HCT116 (cell line): ENCODE results near the gene UTS2. TPM values are rescaled to one million over a fixed set of nuclear protein-coding genes. Genes with fewer than 3 reads are reported as not detected.

Experiments used
- ATAC-seq: fragments of 200-7000 bp; cut with Tn5 transposase; 2 replicates; pipeline ENCODE4 v1.9.1; 2020; ENCODE audit warnings: mild to moderate bottlenecking, moderate library complexity
- BruUV-seq: library from RNA; stranded (reverse); fragments of 400-500 nt; replicated peaks from 2 replicates; lab custom pipeline; 2021; lab: Mats Ljungman, UMichigan
- CTCF ChIA-PET: fragments of 300-600 bp; sonication (Branson Sonifier 250); formaldehyde crosslinking; loops from one replicate; lab custom pipeline; 2021; ENCODE audit warnings: antibody characterized with exemption; lab: Charles Lee
- POLR2A ChIA-PET: fragments of 300-600, 350-600 bp; sonication (Branson Sonifier 250); formaldehyde crosslinking; loops from one replicate; lab custom pipeline; 2021; ENCODE audit warnings: antibody characterized with exemption; lab: Charles Lee
- RAD21 ChIA-PET, 2 experiments: fragments of 300-600 bp; sonication (Branson Sonifier 250); formaldehyde crosslinking; loops; one replicate each; lab custom pipeline; 2023; ENCODE audit warnings: low total read pairs in 2 of 2; ENCODE audit not compliant: uncharacterized antibody in 2 of 2, unreplicated experiment in 2 of 2, low non-redundant PET in 1 of 2; lab: Charles Lee
- DNase-seq: peaks from one replicate; pipeline ENCODE4 v3.0.0-alpha.2; 2010; ENCODE audit warnings: low read depth, low spot score
- H2AFZ ChIP-seq: fragments of 200-600 bp; shearing (Covaris generic), sonication (generic); 2 replicates; pipeline ENCODE4 v1.6.1; 2017; ENCODE audit warnings: low read depth, mixed run types, mixed read lengths, antibody characterized with exemption, low read length; ENCODE audit not compliant: poor library complexity, severe bottlenecking
- H3K27ac ChIP-seq: 2 replicates; pipeline ENCODE4 v1.5.1; 2012; ENCODE audit warnings: low read depth, low read length
- H3K27me3 ChIP-seq: fragments of 200-600 bp; sonication (generic); 2 replicates; pipeline ENCODE4 v1.6.1; 2016; ENCODE audit warnings: mixed run types, low read length, mixed read lengths; ENCODE audit not compliant: insufficient read depth
- H3K36me3 ChIP-seq, 2 experiments: fragments of 200-500 bp in 1 of 2; fragments of 200-600 bp in 1 of 2; sonication (Bioruptor generic) in 1 of 2; sonication (generic) in 1 of 2; 2 replicates each; pipeline versions ENCODE4 v1.5.1 to v1.6.1; 2014 to 2016; ENCODE audit warnings: low read length in 2 of 2, inconsistent platforms in 1 of 2, mixed read lengths in 1 of 2, mixed run types in 1 of 2; ENCODE audit not compliant: insufficient read depth in 2 of 2, control insufficient read depth in 1 of 2
- H3K4me1 ChIP-seq, 2 experiments: fragments of 200-600 bp in 1 of 2; sonication (generic) in 1 of 2; 2 replicates each; pipeline versions ENCODE4 v1.5.1 to v1.6.1; 2012 to 2017; ENCODE audit warnings: low read length in 2 of 2, inconsistent platforms in 1 of 2, mild to moderate bottlenecking in 1 of 2, mixed read lengths in 1 of 2, mixed run types in 1 of 2, moderate library complexity in 1 of 2; ENCODE audit not compliant: insufficient read depth in 2 of 2, control insufficient read depth in 1 of 2
- H3K4me2 ChIP-seq: fragments of 200-600 bp; sonication (generic); 2 replicates; pipeline ENCODE4 v1.6.1; 2017; ENCODE audit warnings: mixed run types, low read length, mixed read lengths
- H3K4me3 ChIP-seq, 2 experiments: fragments of 200-600 bp in 1 of 2; sonication (generic) in 1 of 2; replicated peaks in 1 of 2; 2 replicates each; pipeline ENCODE4 v1.5.1; 2011 to 2016; ENCODE audit warnings: low read length in 2 of 2, control low read depth in 1 of 2, low read depth in 1 of 2, mild to moderate bottlenecking in 1 of 2, mixed read lengths in 1 of 2, mixed run types in 1 of 2
- H3K79me2 ChIP-seq: fragments of 200-600 bp; sonication (generic); 2 replicates; pipeline ENCODE4 v1.6.1; 2017; ENCODE audit warnings: mild to moderate bottlenecking, mixed run types, low read length, moderate library complexity, mixed read lengths; ENCODE audit not compliant: insufficient read depth
- H3K9ac ChIP-seq: fragments of 200-600 bp; sonication (generic); 2 replicates; pipeline ENCODE4 v1.6.1; 2016; ENCODE audit warnings: low read length, mixed read lengths
- H3K9me2 ChIP-seq: fragments of 200-600 bp; sonication (generic), shearing (Covaris generic); 2 replicates; pipeline ENCODE4 v1.6.1; 2017; ENCODE audit warnings: mixed run types, mild to moderate bottlenecking, moderate library complexity; ENCODE audit not compliant: insufficient read depth
- H3K9me3 ChIP-seq, 2 experiments: fragments of 200-500 bp in 1 of 2; fragments of 200-600 bp in 1 of 2; sonication (Bioruptor generic) in 1 of 2; sonication (generic) in 1 of 2; 2 replicates each; pipeline ENCODE4 v1.6.1; 2014 to 2017; ENCODE audit warnings: low read length in 2 of 2, mixed read lengths in 2 of 2, inconsistent platforms in 1 of 2, low read depth in 1 of 2, mild to moderate bottlenecking in 1 of 2, mixed run types in 1 of 2, moderate library complexity in 1 of 2; ENCODE audit not compliant: control insufficient read depth in 1 of 2, insufficient read depth in 1 of 2
- H4K20me1 ChIP-seq: fragments of 200-600 bp; sonication (generic), shearing (Covaris generic); 2 replicates; pipeline ENCODE4 v1.6.1; 2017; ENCODE audit warnings: mixed run types, mild to moderate bottlenecking, moderate library complexity; ENCODE audit not compliant: insufficient read depth
- ATF3 ChIP-seq: IDR thresholded peaks from 2 replicates; pipeline ENCODE4 v1.6.1; 2012
- CBX3 ChIP-seq: IDR thresholded peaks from 2 replicates; pipeline ENCODE4 v1.6.1; 2012; ENCODE audit warnings: low read depth
- CEBPB ChIP-seq: IDR thresholded peaks from 2 replicates; pipeline ENCODE4 v1.6.1; 2012; ENCODE audit warnings: low read depth
- JUND ChIP-seq: IDR thresholded peaks from 2 replicates; pipeline ENCODE4 v1.6.1; 2012
- POLR2A ChIP-seq: IDR thresholded peaks from 2 replicates; pipeline ENCODE4 v1.7.0; 2011; ENCODE audit warnings: borderline replicate concordance; ENCODE audit not compliant: insufficient read depth, insufficient read length; ENCODE audit errors: extremely low read depth
- POLR2AphosphoS5 ChIP-seq: IDR thresholded peaks from 2 replicates; pipeline ENCODE4 v1.6.1; 2011; ENCODE audit warnings: mild to moderate bottlenecking, low read depth, low read length, moderate library complexity
- RAD21 ChIP-seq: IDR thresholded peaks from 2 replicates; pipeline ENCODE4 v1.6.1; 2012; ENCODE audit warnings: low read depth, mild to moderate bottlenecking
- SP1 ChIP-seq: IDR thresholded peaks from 2 replicates; pipeline ENCODE4 v1.6.1; 2012; ENCODE audit warnings: low read depth
- SRF ChIP-seq: IDR thresholded peaks from 2 replicates; pipeline ENCODE4 v1.6.1; 2012; ENCODE audit warnings: low read depth
- TCF7L2 ChIP-seq: IDR thresholded peaks from 2 replicates; pipeline ENCODE4 v1.7.0; 2011; ENCODE audit warnings: borderline replicate concordance, inconsistent platforms; ENCODE audit not compliant: insufficient read depth, insufficient read length; ENCODE audit errors: extremely low read depth
- YY1 ChIP-seq: IDR thresholded peaks from 2 replicates; pipeline ENCODE4 v1.6.1; 2011; ENCODE audit warnings: low read length, low read depth, moderate library complexity, mild to moderate bottlenecking; ENCODE audit not compliant: insufficient replicate concordance; ENCODE audit errors: extremely low read depth
- ZFX ChIP-seq: fragments of 450-650 bp; IDR thresholded peaks from 2 replicates; pipeline ENCODE4 v1.6.1; 2017
- intact Hi-C: fragments of 100-400 bp; cut with micrococcal nuclease; formaldehyde crosslinking; loops from 2 replicates; pipeline ENCODE4 v1.10.0; 2022
- total RNA-seq: library from RNA; stranded (reverse); gene quantifications from one replicate; pipeline ENCODE4 v1.2.1, GENCODE V29; 2021; ENCODE audit not compliant: unreplicated experiment
- TF ChIP-seq, protein P1 (sequence below): IDR thresholded peaks from 2 replicates; pipeline ENCODE4 v1.6.1; 2011; ENCODE audit warnings: mild to moderate bottlenecking, low read length, moderate library complexity; ENCODE audit not compliant: insufficient replicate concordance; ENCODE audit errors: extremely low read depth
- TF ChIP-seq, protein P2 (sequence below): IDR thresholded peaks from 2 replicates; pipeline ENCODE4 v1.6.1; 2012; ENCODE audit warnings: low read depth

Gene UTS2
- total RNA-seq, 1 experiment from 2014 or later: 3.0 TPM

- Histone ChIP-seq H3K4me2 (no peak overlapping the region), H3K4me3 (no peak overlapping the region), H2AFZ (no peak overlapping the region), H3K79me2 (no peaks in the 10 kb centered on the region), H3K4me1 (no peaks in the 10 kb centered on the region), H3K9ac (no peak overlapping the region), H4K20me1 (no peaks in the 10 kb centered on the region), H3K9me2 (no peaks in the 10 kb centered on the region), H3K27me3 (no peaks in the 10 kb centered on the region), H3K27ac (no peak overlapping the region), H3K36me3 (peaks cover 0 to 4% of the 10 kb centered on the region in 2 experiments; a peak in 2 of 4 replicates), H3K9me3 (no peaks in the 10 kb centered on the region)
- no peak for DNase-seq
- TF ChIP-seq POLR2AphosphoS5 (no peak), TCF7L2 (no peak), CBX3 (no peak)
- no peak for ATAC-seq
- intact Hi-C loops: no loop called here
- ChIA-PET RAD21 (no interaction called here), POLR2A (no interaction called here), CTCF (no interaction called here)
- no TSS peak for BruUV-seq
These were observed 21.4 kb downstream of the UTS2 start for GRCh38 chr1:7831458-7831857.

GRCh38 chr1:7827126-7827955 is 25.5 kb downstream of the UTS2 start:
- H3K4me3 ChIP-seq: no peak overlapping the region
- H3K4me2 ChIP-seq: no peak overlapping the region
- BruUV-seq: no TSS peak
- H3K9ac ChIP-seq: no peak overlapping the region
- CTCF ChIA-PET: no interaction called here
- POLR2A ChIA-PET: no interaction called here
- no peaks in the 10 kb centered on the region for H4K20me1 ChIP-seq
- H3K9me2 ChIP-seq: no peaks in the 10 kb centered on the region
- no peaks in the 10 kb centered on the region for H3K9me3 ChIP-seq
- no peak overlapping the region for H3K27ac ChIP-seq
- RAD21 ChIA-PET: no interaction called here
- H2AFZ ChIP-seq: no peak overlapping the region
- H3K27me3 ChIP-seq: no peaks in the 10 kb centered on the region
- peaks cover 0 to 4% of the 10 kb centered on the region in 2 experiments; a peak in 2 of 4 replicates for H3K36me3 ChIP-seq
- H3K4me1 ChIP-seq: no peaks in the 10 kb centered on the region
- no peaks in the 10 kb centered on the region for H3K79me2 ChIP-seq
- intact Hi-C loops: no loop called here
- no peak for DNase-seq
- no peak for ATAC-seq
- TF ChIP-seq ZFX (no peak), CEBPB (no peak), JUND (no peak), ATF3 (no peak), TCF7L2 (no peak), YY1 (no peak), SRF (no peak), RAD21 (no peak), CBX3 (no peak), POLR2AphosphoS5 (no peak), SP1 (no peak), POLR2A (no peak)
- TF ChIP-seq, protein P1, sequence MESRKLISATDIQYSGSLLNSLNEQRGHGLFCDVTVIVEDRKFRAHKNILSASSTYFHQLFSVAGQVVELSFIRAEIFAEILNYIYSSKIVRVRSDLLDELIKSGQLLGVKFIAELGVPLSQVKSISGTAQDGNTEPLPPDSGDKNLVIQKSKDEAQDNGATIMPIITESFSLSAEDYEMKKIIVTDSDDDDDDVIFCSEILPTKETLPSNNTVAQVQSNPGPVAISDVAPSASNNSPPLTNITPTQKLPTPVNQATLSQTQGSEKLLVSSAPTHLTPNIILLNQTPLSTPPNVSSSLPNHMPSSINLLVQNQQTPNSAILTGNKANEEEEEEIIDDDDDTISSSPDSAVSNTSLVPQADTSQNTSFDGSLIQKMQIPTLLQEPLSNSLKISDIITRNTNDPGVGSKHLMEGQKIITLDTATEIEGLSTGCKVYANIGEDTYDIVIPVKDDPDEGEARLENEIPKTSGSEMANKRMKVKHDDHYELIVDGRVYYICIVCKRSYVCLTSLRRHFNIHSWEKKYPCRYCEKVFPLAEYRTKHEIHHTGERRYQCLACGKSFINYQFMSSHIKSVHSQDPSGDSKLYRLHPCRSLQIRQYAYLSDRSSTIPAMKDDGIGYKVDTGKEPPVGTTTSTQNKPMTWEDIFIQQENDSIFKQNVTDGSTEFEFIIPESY: no peak
- TF ChIP-seq, protein P2, sequence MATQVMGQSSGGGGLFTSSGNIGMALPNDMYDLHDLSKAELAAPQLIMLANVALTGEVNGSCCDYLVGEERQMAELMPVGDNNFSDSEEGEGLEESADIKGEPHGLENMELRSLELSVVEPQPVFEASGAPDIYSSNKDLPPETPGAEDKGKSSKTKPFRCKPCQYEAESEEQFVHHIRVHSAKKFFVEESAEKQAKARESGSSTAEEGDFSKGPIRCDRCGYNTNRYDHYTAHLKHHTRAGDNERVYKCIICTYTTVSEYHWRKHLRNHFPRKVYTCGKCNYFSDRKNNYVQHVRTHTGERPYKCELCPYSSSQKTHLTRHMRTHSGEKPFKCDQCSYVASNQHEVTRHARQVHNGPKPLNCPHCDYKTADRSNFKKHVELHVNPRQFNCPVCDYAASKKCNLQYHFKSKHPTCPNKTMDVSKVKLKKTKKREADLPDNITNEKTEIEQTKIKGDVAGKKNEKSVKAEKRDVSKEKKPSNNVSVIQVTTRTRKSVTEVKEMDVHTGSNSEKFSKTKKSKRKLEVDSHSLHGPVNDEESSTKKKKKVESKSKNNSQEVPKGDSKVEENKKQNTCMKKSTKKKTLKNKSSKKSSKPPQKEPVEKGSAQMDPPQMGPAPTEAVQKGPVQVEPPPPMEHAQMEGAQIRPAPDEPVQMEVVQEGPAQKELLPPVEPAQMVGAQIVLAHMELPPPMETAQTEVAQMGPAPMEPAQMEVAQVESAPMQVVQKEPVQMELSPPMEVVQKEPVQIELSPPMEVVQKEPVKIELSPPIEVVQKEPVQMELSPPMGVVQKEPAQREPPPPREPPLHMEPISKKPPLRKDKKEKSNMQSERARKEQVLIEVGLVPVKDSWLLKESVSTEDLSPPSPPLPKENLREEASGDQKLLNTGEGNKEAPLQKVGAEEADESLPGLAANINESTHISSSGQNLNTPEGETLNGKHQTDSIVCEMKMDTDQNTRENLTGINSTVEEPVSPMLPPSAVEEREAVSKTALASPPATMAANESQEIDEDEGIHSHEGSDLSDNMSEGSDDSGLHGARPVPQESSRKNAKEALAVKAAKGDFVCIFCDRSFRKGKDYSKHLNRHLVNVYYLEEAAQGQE: no peak
